Stimulated activated CD8-positive, alpha-beta memory T cell treated with anti-CD3 and anti-CD28 coated beads, Interleukin-12 subunit alpha, Interleukin-12 subunit beta, amount 100 ng/mL, for 4 hours (primary cell): ENCODE measurements around the gene NMBR.
"Not testable (repeated sequence)": the region's sequence is repeated elsewhere in the genome, so short reads cannot be mapped to it uniquely, and the experiment has no call there.

Experiments used
- DNase-seq: peaks from one replicate; pipeline ENCODE4 v3.0.0-alpha.2; 2020; ENCODE audit warnings: low read depth

The NMBR gene

DNA sequence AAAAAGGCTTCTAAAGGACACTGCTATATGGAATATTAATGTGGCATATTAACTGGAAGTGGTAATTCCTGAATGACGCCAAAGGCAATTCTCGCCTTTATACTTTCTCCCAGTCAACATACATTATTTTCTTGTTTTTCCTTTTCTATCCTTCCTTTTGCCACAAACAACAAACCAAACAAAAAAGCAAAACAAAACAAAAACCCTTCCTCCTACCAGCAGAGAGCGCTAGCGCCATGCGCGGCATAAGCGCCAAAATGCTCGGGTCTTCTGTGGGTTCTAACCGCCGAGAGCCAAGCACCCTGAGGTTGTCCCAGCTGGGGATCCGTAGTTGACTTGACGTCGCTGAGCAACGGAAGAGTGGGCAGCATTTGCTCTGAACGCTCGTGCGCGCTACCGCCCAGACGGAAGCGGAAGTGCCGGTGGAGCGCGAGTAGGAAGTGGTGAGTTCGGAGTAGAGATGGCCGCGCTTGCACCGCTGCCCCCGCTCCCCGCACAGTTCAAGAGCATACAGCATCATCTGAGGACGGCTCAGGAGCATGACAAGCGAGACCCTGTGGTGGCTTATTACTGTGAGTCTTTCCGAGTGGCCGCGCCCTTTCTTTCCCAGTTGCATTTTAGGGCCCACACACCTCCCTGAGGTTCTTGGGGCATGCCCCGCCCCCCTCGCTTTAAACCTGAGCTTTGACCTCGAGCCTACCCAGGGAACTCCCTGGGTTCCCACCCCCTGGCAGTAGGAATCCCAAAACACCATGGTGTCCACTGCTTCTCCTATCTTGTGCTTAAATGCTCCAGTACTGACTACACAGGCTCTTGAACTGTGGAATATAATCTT is at the start of gene NMBR, which contains the start of gene VTA1:
NMBR (minus strand) TSS at position 295 of the 835 bp plus-strand sequence. CDS start 58,464 bp downstream, outside the sequence.
VTA1 (plus strand) TSS at position 436 of the 835 bp plus-strand sequence; CDS start at position 461, 25 bp downstream.
- peak; percentile 89 for DNase-seq

DNA sequence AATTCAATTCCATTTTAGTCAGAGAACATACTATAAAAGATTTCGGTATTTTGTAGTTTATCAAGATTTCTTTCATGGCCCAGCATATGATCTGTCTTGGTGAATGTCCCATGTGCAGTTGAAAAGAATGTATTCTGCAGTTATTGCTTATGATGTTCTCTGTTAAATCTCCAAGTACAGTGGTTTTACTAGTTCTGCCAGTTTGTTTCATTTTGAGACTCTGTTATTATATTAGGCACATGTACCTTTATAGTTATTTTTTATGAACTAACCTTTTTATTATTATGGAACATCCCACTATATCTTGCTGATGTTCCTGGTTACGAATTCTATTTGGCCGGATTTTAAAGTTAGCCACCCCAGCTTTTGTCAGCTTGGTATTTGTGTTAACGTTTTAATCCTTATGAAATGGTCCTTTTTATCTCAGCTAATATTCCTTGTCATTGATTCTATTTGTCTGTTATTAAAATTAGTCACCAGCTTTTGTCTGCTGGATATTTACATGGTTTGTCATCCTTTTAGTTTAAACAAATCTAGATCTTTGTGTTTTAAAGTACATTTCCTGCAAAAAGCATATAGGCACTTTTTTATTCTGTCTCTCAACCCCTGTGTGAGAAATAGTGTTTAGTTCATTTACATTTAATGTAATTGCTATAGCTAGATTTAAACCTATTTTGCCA is 49.1 kb upstream of the NMBR start:
- no peak for DNase-seq

DNA sequence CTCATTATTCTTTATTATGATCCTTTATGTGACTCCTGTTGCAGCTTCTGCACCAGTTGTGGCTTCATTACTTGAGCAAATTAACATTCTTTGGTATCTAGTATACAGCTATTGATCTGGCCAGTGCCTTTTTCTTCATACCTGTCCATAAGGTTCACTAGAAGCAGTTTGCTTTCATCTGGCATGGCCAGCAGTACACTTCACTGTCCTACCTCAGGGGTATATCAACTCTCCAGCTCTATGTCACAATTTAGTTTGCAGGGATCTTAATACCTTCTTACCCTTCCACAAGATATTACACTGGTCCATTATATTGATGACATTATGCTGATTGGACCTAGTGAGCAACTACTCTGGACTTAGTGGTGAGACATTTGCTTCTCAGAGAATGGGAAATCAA is 46.7 kb upstream of the NMBR start:
- no peak for DNase-seq

DNA sequence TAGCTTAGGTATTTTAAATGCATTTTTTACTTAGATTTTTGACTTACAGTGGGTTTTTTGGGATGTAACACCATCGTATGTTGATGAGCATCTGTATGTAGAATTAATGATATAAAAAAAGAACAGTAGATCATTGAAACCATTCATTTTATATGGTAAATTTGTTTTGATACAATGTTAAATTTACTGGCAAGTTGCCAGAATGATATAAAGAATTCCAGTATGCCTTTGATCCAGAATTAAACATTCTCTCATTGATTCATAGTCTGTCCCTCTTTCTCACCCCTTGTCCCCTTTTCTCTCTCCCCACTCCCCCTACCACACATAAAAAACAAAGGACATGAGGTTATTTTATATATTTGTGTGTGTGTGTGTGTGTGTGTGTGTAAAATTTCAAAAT is 45.4 kb upstream of the NMBR start:
- DNase-seq = no peak

DNA sequence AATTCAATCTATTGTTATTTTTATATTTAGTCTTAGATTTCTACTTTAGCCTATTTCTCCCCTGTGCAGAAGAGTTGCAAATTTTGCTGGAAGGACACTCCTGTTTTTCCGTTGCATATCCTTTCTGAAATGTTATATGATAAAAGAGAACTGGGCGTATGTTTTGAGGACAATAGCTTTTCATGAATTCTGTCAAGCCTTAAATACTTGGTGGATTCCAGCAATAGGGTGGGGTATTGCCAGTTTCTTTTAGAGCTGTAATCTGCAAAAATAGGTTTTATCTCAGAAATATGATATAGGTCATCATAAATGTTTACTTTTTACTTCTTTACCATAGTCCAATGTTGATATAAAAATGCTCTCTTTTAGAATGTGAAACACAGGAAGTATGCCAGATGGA is 42.1 kb upstream of the NMBR start:
- DNase-seq = no peak

DNA sequence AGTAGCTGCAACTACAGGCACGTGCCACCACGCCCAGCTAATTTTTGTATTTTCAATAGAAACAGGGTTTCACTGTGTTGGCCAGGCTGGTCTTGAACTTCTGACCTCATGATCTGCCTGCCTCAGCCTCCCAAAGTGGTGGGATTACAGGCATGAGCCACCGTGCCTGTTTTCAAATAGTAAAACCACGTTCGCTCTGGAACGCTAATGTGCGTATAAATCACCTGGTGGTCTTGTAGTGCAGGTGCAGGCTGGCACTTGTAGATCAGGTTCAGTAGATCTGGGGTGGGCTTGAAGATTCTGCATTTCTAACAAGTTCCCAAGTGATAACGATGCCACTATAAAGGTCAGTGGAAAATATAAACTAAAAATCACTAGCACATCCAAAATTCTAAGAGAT is 41.4 kb upstream of the NMBR start:
- DNase-seq = not testable (repeated sequence)

DNA sequence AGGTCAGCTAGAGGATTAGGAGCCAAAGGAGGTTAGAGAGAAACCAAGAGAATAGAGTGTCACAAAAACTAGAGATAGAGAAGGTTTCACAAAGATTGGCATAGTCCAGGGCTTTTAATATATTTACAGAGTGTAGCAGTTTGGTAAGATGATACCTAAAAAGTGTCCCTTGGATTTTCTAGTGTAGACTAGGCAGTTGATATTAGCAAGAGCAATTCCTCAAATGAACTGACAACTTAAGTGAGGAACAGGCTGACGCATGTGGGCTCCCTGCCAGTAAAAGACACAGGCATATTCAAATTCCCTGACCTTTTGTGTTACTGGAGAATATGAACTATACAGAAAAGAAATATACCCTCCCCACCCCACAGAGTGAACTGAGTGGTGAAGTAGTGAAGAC is 40.3 kb upstream of the NMBR start:
- DNase-seq = no peak

DNA sequence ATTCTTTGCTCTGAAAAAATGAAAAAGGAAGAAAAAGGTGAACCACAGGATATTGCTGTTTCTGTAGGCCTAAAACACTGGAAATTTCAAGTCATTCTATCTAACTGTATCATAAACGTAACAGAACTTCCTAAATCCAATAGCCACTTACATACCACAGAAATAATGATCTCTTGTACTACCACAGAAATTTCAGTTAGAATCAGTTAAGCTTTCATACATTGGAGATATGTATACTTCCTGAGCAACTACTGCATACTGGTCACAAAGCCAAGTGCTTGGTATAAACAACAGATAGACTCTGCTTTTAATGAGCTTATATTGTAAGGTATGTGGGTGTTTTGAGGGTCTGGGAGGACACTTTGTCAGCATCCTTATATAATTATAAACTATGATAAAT is 38.7 kb upstream of the NMBR start:
- DNase-seq = no peak

DNA sequence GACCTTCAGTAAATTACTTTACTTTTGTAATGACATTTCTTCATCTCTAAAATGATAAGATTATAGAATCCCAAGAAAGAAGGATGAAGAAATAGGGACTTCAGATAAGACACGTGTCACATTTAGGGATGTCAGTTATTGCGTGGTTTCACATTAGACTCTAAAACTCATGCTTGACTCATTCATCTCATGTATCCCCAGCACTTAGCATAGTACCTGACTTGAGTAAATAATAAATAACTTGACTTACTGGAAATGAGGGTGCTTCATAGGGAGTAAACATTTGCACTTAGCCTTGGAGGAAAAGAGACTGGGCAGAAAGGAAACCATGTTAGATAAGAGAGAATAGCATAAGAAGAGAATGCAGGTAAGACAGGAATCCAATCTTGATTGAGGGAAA is 37.4 kb upstream of the NMBR start:
- DNase-seq = no peak

DNA sequence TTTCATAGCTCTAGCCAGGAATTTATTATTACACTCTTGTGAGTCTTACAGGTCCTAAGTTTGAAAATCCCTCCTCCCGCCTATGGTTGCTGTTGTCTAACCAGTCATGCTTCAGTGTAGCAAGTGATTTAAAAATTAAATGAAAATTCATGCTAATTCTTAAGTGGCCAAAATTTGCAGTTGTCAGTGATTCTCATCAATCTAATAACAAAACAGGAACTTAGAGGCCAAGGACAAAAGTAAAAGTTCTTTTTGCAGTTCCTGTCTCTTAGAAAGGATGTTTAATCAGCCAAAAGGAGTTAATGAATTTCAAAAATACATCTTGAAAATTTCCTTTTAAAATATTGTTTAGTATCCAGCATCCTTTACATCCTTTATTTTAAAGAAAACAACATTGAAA is 36.4 kb upstream of the NMBR start:
- no peak for DNase-seq

DNA sequence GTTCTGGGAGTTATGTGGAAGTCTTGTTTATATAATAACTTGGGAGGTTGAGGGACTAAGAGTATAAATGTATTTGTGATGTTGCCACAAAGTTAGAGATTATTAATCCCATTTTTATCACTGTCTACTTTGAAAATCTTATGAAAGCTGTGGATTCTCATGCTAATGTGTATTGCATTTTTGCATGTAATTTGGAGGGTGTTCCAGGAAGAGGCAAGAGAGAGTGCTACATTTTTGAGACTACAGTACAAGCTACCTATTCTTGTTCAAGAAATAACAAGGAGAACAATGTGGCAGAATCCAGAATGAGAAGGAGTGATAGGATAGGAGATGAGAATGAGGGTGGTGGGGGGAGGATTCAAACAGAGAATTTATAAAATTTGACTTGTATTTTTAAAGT is 35.1 kb upstream of the NMBR start:
- DNase-seq = no peak

DNA sequence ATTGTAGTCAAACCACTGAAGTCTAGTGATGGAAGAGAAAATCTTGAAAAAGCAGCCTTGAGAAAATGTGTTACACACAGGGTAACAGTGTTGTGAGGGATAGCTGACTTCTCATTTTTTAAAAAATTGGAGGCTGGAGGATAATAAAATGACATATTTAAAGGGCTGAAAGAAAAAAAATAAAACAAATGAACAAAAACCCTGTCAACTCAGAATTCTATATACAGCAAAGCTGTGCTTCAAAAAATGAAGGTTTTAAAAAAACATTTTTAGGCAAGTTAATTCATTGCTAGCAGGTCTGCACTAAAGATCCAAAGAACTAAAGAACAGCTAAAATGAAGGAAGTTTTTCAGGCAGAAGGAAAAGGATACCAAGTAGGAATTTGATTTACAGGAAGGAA is 31.2 kb upstream of the NMBR start:
- DNase-seq = no peak

DNA sequence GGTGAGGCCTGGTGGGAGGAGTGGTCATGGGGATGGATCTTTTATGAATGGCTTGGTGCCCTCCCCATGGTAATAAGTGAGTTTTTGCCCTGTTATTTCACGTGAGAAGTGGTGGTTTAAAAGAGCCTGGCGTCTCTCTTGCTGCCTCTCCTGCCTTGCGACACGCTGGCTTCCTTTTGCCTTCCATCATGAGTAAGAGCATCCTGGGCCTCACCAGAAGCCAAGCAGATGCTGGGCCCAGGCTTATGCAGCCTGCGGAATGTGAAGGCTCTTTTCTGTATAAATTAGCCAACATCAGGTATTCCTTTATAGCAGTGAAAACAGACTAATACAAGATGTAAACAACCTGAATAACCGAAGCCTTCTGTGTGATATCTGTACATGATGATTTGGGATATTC is 27.8 kb upstream of the NMBR start:
- DNase-seq = no peak

DNA sequence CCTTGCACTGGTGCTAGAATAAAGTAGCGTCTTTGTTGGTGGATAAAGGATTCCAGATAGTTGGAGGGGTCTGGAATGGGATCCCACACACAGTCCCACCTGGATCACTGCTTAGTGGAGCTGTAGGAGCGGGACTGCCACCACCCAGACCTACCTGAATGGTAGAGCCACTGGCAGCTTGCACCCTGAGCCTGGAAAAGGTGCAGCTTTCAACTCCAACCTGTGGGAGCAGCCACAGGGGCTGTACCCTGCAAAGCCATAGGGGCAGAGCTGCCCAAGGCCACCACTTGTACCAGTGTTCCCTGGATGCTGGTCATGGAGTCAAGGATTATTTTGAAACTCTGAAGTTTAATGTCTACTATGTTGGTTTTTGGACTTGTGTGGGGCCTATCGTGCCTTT is 27.1 kb upstream of the NMBR start:
- no peak for DNase-seq

DNA sequence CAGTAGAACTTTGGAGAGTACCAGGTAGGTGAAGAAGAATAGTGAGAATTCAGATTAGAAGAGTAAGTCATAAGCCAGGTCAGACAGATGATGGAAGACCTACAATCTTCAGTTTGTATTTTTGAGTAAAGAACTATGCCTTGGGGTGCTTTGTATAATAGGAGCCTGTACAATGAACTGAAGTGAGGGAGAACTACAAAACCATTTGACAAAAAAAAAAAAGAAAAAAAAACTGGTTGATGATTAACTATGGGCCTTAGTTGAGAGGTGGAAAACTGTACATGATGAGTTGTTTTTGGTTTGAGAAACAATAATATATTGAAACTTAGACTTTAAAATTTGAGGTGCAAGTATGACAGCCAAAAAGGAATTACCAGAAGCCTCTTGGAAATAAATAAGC is 25.8 kb upstream of the NMBR start:
- DNase-seq = no peak

DNA sequence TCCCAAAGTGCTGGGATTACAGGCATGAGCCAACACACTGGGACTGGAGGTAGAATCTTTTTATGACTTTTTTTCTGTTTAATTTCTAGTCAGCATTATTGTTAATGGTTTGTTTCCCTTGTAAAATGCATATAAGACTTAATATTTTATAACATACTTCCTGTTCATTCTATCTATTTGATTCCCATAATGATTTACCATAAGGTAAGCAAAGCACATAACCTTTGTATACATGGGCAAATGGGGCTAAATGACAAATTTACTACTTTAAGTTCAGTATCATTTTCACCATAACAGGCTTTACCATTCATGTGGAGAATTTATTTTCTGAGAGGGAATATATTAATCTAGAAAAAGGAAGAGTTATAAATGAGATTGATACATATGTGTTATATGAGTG is 24.4 kb upstream of the NMBR start:
- DNase-seq = no peak

DNA sequence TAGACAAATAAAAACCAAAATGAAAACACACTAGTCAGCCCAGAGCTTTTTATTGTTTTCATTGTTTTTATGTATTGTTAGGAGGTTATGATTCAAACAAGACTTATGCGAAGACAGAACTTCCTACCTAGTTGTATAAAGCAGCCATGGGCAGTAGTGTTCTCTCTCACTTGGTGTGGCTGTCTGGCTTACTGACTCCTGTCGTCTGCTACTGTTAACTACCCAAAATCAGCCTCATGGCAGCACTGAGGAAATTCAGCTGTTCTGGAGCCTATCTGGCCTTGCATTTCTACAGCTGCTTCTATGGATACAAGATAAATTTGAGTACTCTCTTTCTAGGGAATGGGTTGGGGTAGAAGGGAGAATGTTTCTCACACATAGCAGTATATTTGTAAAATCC is 20.6 kb upstream of the NMBR start:
- DNase-seq = no peak

DNA sequence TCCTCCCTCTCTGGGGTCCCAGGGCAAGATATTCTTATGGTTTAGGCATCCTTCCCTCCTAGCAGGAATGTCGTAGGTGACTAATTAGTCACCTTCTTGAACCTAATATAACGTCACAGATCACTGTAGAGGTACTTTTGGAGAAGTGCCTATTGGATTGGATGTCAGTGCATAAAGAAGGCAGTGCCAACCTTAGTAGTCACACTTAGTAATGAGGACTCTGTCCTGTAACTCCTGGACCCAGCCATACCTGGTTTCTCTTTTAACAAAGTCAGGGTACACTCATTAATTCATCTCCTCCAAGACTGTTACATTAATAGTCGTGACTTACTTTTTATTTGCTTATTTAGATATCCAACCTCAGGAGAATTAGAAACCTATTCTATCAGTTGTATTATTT is 20.1 kb upstream of the NMBR start:
- DNase-seq = no peak

DNA sequence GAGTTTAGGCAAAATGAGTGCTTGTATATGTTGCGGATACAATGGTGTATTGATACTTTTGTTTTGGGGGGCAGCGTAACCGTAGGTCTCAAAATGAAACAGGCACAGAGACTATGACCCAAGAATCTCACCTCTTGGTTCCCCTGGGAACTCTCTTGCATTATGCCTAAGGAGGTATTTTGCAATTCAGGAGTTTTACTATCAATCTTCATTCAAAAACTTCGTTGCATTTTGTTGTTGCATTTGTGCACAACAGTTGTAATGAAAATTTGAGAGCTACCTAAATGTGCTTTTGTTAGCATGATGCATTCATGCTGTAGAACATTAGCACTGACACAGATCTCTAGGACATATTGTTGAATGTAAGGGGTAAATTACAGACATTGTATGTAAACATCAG is 18.3 kb upstream of the NMBR start:
- DNase-seq = no peak

DNA sequence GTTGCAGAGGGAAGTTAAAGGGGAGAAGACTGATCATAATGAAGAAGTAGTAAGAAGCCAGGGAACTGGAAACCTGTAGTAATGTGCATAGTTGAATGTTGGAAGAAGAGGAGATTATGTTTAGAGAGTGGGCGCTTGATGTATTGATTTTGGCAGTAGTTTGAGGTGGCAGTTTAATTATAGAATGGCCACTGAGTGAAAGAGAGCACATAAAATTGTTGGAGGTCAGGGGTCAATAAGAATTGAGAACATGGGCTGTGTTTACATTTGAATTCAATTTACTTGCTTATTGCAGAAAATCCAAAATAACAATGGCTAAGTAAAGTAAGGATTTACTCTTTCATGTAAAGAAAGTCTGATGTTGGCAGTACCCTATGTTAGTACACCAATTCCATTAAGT is 15.9 kb upstream of the NMBR start:
- DNase-seq = no peak

DNA sequence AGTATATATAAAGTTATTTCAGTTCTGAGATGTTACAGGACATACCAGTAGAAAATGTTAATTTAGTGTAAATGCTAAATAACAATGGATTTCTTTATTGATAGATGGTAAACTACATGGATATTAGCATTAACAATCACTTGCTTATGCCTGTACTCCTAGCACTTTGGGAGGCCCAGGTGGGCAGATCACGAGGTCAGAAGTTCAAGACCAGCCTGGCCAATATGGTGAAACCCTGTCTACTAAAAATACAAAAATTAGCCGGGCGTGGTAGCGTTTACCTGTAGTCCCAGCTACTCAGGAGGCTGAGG is 9.8 kb upstream of the NMBR start:
- DNase-seq = not testable (repeated sequence)

DNA sequence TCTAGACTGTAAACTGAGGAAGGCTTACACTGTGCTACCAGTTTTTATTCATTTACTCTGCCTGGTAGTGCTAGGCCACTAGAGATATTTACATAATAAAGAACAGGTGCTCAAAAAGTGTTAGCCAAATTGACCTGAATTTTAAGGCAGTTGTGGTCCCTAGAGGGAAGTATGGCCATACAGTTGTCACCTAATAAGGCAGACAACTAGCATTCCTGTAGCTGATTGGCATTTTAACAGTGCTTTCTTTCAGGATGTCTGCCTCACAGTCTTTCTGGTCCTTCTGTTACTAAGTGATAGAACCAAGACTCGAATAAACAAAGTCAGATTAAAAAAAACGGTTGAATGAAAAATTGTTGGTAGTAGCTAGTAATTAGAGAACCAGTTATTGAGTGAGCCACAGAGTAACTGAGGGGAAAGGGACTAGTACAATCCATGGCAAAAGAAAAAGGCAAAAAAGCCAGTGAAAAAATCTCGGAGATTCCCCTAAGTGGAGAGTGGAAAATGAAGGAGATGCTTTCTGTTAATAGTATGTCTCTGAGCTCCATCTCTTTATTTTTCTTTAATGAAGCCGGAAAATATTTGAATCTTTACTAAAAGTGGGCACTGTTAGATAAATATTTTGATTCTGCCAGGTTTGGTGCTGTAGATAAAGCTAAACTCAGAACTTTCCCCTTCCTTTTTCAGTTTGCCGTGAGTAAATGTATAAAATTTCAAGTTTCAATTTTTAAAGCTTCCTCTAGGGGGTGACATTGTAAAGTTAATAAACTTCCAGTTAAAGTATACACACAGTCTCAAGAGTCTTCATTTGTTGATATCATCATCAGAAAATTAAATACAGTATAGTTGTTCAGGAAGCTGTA is 9.2 kb upstream of the NMBR start:
- DNase-seq = no peak

DNA sequence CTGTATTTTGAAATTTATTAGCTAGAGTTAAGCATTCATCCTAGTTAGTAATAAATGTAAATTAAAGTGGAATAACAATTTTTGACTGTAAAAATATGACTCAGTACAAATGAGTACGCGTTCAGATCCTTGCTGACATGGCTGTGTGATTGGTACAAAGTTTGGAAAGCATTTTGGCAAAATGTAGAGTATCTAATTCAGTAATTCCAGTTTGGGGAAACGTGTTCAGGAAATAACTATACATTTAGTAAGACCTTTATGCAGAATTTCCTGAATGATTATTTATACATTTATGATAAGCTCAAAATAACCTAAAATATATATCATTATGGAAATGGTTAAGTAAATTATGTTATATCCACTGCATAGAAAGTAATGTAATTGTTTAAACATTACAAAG is 8.2 kb upstream of the NMBR start:
- no peak for DNase-seq
